C4-2B (cell line): ENCODE data around the gene FAM193A.
"Not testable (repeated sequence)": the region's sequence is repeated elsewhere in the genome, so short reads cannot be mapped to it uniquely, and the experiment has no call there.

Experiments
- H3K27ac ChIP-seq: fragments of 450-650 bp; 2 replicates; pipeline ENCODE4 v1.5.1; 2017
- ZFX ChIP-seq: fragments of 450-650 bp; IDR thresholded peaks from 2 replicates; pipeline ENCODE4 v1.6.1; 2017
- TF ChIP-seq, protein P1 (sequence below): fragments of 450-650 bp; conservative IDR thresholded peaks from 2 replicates; pipeline ENCODE4 v1.5.1; 2017; ENCODE audit warnings: mild to moderate bottlenecking

FAM193A gene

DNA sequence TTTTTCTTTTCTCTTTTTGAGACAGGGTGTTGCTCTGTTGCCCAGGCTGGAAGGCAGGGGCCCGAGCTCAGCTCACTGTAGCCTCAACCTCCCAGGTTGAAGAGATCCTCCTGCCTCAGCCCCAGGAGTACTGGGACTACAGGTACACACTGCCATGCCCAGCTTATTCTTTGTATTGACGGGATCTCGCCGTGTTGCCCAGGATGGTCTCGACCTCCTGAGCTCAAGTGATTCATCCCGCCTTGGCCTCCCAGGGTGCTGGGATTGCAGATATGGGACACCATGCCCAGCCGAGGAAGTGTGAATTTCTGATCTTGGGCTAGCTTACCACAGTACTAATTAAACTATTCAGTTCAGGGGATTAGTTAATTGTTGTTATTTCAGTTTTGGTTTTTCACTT is 28.6 kb upstream of the FAM193A start:
- TF ChIP-seq, protein P1, sequence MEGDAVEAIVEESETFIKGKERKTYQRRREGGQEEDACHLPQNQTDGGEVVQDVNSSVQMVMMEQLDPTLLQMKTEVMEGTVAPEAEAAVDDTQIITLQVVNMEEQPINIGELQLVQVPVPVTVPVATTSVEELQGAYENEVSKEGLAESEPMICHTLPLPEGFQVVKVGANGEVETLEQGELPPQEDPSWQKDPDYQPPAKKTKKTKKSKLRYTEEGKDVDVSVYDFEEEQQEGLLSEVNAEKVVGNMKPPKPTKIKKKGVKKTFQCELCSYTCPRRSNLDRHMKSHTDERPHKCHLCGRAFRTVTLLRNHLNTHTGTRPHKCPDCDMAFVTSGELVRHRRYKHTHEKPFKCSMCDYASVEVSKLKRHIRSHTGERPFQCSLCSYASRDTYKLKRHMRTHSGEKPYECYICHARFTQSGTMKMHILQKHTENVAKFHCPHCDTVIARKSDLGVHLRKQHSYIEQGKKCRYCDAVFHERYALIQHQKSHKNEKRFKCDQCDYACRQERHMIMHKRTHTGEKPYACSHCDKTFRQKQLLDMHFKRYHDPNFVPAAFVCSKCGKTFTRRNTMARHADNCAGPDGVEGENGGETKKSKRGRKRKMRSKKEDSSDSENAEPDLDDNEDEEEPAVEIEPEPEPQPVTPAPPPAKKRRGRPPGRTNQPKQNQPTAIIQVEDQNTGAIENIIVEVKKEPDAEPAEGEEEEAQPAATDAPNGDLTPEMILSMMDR = no peak
- TF ChIP-seq ZFX = no peak
- no peak overlapping the region for H3K27ac ChIP-seq

DNA sequence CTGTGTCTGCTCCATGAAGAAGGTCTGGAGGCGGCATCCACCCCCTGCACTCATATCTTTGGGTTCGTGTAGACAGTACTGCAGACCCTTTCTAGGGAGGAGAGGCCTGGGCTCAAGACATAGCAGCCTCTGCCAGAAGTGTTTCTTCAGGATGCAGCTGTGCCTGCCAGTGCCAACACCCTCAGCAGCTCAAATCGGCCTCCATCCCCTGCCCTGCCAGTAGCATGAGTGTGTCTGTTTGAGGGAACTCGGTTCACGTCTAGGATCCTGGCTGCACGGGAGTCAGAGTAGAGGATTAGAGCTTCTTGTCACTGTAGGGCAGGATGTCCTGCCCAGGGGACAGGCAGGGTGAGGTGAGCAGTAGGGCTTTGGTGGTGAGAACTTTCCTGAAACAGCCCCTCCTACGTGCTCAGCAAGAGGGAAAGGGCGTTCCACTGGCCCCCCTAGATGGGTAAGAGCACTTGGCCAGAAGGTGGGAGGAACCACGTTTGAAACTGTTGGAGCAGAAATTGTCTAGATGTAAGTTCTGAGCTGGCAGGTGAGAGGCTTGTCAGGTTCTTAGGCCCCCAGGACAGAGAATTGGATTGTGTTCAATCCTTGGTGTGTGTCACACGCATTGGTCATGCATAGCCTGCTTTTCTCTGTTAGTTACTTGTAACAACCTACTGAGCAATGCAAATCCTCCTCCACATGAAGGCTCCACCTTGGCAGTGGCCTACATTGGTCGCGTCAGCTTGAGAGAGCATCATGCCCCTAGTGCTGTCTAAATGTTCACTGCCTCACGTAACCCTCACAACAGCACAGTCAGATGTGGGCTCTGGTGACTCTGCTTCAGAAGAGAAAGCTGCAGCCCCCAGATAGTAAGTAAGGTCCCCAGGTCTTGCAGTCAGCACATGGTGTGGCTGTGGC is 25.8 kb upstream of the FAM193A start:
- no peak for TF ChIP-seq ZFX
- TF ChIP-seq, protein P1 = no peak
- H3K27ac ChIP-seq = no peak overlapping the region

DNA sequence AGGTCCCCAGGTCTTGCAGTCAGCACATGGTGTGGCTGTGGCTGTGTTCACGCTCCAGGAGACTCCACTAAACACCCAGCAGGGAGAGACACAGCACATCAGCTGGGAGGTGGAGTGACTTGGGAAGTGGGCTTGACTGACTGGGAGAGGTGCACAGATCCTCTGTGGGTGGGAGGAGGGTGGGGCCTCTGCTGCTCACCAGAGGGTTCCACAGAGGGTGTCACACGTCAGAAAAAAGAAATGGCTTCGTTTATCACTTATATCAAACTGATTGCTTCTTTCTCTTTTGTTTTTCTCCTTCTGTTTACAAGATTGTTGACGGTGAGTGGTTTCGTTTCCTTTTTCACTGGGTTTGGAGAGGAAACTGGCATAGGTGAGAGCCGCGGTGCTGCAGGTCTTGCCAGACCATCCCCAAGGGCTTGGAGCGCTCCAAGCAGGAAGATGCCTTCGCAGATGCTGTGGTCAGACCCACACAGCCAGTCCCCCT is 24.8 kb upstream of the FAM193A start:
- no peak for TF ChIP-seq ZFX
- TF ChIP-seq, protein P1 = no peak
- H3K27ac ChIP-seq = no peak overlapping the region

DNA sequence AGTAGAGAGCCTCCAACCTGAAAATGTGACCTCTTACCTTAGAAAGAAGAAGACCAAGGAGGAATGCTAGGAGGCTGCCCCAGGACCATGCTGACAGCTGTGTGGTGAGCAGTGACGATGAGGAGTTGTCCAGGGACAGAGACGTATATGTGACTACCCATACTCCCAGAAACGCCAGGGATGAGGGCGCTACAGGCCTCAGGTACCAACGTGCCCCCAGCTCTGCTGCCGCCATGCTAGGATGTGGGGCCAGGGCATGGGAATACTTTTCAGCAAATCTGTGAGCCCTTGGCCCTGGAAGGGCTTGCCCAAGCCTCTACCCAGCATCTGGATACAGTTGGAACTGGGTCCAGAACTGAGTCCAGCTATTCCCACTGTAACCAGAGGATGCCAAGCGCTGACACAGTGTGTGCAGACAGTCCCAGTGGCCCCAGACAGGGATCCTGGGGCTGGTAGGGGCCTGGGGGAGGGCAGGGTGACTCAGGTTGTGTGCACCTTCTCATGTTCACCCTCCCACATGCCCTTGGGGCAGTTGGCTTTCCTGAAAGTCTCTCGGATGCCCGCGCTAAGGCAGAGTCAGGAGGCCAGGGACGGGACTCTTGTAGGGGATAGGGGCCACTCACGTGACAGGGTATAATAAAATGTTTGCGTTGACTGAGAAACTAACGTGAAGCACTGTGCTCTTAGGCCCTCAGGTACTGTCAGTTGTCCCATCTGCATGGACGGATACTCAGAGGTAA is 23.9 kb upstream of the FAM193A start:
- TF ChIP-seq ZFX = no peak
- TF ChIP-seq, protein P1 = no peak
- no peak overlapping the region for H3K27ac ChIP-seq

DNA sequence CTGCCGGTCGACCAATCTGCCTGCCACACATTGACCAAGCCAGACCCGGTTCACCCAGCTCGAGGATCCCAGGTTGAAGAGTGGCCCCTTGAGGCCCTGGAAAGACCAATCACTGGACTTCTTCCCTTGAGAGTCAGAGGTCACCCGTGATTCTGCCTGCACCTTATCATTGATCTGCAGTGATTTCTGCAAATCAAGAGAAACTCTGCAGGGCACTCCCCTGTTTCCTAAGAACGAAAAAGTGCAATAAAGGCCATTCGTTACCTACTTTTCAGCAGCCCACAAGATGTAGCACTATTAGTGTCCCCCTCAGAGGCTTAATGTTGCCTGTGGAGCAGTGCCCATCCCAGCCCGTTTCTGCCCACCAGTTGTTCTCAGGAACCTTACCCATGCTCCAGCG is 22.3 kb upstream of the FAM193A start:
- H3K27ac ChIP-seq = not testable (repeated sequence)

DNA sequence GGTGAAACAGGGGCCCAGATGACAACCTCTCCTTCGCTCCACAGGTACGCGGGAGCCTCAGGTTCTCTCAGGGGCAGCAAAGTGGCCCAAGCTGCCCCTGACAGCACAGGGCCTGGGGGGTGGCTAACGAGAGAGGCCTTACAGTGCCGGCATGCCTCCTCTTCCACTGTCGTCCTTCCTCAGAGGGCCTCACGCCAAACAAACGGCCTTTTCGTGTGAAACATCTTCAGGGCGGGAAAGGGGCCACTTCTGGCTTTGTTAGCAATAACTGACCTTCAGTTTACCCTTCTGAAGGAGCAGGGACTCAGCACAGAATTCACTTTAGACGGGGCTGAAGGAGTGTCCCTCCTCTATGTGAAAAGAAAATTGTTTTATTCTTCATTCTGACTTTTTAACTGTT is 21.5 kb upstream of the FAM193A start:
- H3K27ac ChIP-seq = not testable (repeated sequence)

DNA sequence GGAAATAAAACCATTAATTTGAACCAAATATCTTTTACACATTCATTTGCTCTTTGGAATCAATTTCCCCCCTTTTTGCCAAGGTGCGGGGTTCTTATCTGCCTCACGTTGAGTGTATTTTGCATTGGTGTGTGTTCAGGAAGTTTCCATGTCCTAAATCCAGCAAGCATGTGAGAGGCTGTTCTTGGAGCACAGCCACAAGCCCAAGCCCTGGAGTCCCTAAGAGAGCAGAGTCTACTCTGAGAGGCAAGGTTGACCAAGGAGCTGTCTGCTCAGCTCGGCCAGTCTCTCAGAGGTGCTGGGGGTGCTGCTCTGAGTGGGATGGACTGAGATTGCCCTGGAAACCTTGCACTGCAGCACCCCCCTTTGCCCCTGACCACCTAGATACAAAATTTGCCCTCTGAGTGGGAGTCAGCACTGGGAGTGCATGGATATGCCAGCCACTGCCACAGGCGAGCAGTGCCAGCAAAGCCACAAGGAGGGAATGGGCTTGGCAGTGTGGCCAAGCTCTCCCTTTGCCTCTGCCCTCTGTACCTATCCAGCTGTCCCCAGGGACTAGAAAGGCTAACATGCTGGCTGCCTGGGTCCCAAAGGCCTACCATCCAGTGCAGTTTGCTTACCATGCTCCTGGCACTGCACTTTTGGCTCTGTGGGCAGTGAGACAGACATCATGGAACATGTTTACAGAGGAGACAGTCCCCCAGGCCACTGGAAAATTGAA is 20.5 kb upstream of the FAM193A start:
- H3K27ac ChIP-seq = no peak overlapping the region
- TF ChIP-seq, protein P1 = no peak
- no peak for TF ChIP-seq ZFX

DNA sequence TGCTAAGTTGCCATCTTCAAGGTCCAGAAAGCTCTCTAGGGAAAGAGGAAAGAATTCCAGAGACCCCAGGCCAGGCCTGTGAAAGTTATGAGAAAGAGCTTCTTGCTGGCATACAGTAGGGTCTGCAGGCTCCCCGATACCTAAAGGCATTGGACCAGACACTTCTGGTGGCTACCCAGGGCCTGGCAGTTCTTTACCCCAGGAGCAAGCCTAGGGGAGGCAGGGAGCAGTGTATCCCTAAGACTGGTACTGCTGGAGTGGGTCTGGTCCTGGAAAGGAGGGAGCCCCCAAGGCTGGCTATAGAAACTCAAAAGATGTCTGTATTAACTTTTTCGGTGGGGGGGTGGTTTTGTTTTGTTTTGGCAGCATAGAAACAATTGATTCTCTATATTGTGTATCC is 19.8 kb upstream of the FAM193A start:
- no peak for TF ChIP-seq ZFX
- TF ChIP-seq, protein P1 = no peak
- H3K27ac ChIP-seq = no peak overlapping the region
